Astrocyte of the cerebellum (primary cell): ENCODE measurements around the gene FOXL2.

Experiments used
- DNase-seq: peaks from one replicate; pipeline ENCODE4 v3.0.0-alpha.2; 2011; ENCODE audit warnings: low read depth
- H3K4me3 ChIP-seq: 2 replicates; pipeline ENCODE4 v1.5.1; 2011; ENCODE audit warnings: mild to moderate bottlenecking, low read depth, low read length, moderate library complexity
- in situ Hi-C: cut with HindIII; loops from 2 replicates; pipeline ENCODE4 v1.10.0; 2017; ENCODE audit warnings: low sequenced_read_pairs
- TF ChIP-seq, protein P1 (sequence below): IDR thresholded peaks from 2 replicates; pipeline ENCODE4 v1.5.1; 2012; ENCODE audit warnings: low read length, low read depth, moderate library complexity, mild to moderate bottlenecking; ENCODE audit errors: missing control alignments

The FOXL2 gene

GRCh38 chr3:138962854-138963560, 16.1 kb upstream of the FOXL2 start:
- TF ChIP-seq, protein P1, sequence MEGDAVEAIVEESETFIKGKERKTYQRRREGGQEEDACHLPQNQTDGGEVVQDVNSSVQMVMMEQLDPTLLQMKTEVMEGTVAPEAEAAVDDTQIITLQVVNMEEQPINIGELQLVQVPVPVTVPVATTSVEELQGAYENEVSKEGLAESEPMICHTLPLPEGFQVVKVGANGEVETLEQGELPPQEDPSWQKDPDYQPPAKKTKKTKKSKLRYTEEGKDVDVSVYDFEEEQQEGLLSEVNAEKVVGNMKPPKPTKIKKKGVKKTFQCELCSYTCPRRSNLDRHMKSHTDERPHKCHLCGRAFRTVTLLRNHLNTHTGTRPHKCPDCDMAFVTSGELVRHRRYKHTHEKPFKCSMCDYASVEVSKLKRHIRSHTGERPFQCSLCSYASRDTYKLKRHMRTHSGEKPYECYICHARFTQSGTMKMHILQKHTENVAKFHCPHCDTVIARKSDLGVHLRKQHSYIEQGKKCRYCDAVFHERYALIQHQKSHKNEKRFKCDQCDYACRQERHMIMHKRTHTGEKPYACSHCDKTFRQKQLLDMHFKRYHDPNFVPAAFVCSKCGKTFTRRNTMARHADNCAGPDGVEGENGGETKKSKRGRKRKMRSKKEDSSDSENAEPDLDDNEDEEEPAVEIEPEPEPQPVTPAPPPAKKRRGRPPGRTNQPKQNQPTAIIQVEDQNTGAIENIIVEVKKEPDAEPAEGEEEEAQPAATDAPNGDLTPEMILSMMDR = no peak
- H3K4me3 ChIP-seq = no peak overlapping the region
- DNase-seq = no peak
- in situ Hi-C loops = no loop called here

GRCh38 chr3:138960417-138960852, 13.5 kb upstream of the FOXL2 start:
- in situ Hi-C loops = no loop called here
- no peak for DNase-seq
- H3K4me3 ChIP-seq = no peak overlapping the region
- TF ChIP-seq, protein P1 = no peak

GRCh38 chr3:138950701-138951100, 3.8 kb upstream of the FOXL2 start:
- DNase-seq = no peak
- H3K4me3 ChIP-seq = no peak overlapping the region
- TF ChIP-seq, protein P1 = no peak
- in situ Hi-C loops = no loop called here

DNA sequence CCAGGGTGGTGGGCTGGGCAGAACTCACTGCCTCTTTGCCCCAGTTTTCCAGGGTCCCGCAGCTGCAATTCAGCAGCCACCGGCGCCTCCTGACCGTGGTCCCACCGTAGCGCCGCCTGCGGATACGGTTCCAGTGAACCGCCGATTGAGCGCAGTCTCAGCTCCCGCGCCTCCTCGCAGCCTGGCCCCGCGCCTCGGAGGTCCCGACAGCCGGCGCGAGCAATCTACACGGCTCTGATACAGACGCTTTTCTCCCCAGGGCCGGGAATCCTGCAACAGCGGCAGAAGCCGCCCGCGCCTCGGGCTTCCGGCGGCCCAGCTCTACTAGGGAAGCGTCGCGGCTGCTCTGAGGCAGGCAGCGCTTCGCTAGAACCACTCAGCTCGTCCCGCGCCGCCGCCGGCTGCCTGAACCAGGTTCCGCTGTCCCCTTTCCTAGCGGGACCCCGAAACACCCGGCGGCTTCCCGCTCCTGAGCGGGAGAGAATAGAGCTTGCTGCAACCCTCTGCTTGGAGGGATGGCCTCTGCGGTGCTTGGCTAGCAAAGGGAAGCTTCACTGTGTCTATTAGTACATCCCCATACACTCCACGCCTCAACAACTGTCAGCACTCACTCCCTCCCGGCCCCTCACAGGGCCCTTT, 3.2 kb upstream of the FOXL2 start:
- H3K4me3 ChIP-seq = peak overlapping the region; percentile 33
- TF ChIP-seq, protein P1 = no peak
- in situ Hi-C loops = no loop called here
- no peak for DNase-seq

GRCh38 chr3:138949445-138950005, 2.6 kb upstream of the FOXL2 start:
- DNase-seq = no peak
- in situ Hi-C loops = loop anchor here (10.0 kb wide), 1 partner anchor 355 kb away; no protein-coding TSS in a partner anchor
- peak overlapping the region; percentile 33 for H3K4me3 ChIP-seq
- TF ChIP-seq, protein P1 = no peak

- DNase-seq = no peak
- TF ChIP-seq, protein P1 = no peak
- in situ Hi-C loops = loop anchor here (10.0 kb wide), 1 partner anchor 356 kb away; no protein-coding TSS in a partner anchor
- no peak overlapping the region for H3K4me3 ChIP-seq
Measured at GRCh38 chr3:138949002-138949418, 2.1 kb upstream of the FOXL2 start.
